ENCODE results near the gene TM2D3. TPM values are rescaled to one million over a fixed set of nuclear protein-coding genes. Genes with fewer than 3 reads are reported as not detected.

The TM2D3 gene
- total RNA-seq, 2 donors from 2014 or later, result 39.8 to 104 TPM

DNA sequence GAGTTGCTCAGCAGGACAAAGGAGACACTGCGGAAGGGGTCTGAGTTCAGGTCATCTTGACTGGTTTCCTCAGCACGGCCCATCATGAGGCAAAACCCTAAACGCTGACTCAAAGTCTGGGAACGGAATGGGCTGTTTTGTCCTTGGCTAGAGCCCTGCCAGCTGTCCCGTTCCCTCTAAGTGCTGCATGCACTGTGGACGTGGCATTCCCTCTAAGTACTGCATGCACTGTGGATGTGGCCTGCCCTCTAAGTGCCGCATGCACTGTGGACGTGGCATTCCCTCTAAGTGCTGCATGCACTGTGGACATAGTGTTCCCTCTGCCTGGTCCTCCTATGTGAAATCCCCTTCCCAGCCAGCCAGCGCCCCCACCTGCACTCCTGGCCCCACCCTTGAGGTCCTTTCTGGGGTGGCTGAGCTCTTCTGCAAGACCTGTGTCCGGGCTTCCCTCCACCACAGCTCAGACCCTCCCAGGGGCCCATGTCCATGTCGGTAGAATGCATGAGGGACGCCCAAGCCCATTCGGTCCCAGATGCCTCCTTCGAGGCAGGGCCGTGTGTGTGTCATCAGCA is 36.7 kb downstream of the TM2D3 start:
- DNase-seq (ENCODE audit: low spot score) (no peak), ATAC-seq (ENCODE audit: insufficient number of reproducible peaks, low FRiP score, low read depth) (no peak)
- Histone ChIP-seq H3K4me1 (ENCODE audit: control insufficient read depth in 1 of 2, low read depth in 2 of 2) (peaks cover 24 to 59% of the 10 kb centered on the region in 2 donors), H3K4me3 (peak overlapping the region; percentile 52), H3K36me3 (no peaks in the 10 kb centered on the region), H3K9me3 (no peaks in the 10 kb centered on the region), H3K27ac (peak overlapping the region in 1 of 2 donors; percentile 34), H3K27me3 (replicated peaks; ENCODE audit: insufficient read depth) (no peaks in the 10 kb centered on the region)
- TF ChIP-seq, protein P1, sequence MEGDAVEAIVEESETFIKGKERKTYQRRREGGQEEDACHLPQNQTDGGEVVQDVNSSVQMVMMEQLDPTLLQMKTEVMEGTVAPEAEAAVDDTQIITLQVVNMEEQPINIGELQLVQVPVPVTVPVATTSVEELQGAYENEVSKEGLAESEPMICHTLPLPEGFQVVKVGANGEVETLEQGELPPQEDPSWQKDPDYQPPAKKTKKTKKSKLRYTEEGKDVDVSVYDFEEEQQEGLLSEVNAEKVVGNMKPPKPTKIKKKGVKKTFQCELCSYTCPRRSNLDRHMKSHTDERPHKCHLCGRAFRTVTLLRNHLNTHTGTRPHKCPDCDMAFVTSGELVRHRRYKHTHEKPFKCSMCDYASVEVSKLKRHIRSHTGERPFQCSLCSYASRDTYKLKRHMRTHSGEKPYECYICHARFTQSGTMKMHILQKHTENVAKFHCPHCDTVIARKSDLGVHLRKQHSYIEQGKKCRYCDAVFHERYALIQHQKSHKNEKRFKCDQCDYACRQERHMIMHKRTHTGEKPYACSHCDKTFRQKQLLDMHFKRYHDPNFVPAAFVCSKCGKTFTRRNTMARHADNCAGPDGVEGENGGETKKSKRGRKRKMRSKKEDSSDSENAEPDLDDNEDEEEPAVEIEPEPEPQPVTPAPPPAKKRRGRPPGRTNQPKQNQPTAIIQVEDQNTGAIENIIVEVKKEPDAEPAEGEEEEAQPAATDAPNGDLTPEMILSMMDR (IDR thresholded peaks at IDR 0.05), result no peak

DNA sequence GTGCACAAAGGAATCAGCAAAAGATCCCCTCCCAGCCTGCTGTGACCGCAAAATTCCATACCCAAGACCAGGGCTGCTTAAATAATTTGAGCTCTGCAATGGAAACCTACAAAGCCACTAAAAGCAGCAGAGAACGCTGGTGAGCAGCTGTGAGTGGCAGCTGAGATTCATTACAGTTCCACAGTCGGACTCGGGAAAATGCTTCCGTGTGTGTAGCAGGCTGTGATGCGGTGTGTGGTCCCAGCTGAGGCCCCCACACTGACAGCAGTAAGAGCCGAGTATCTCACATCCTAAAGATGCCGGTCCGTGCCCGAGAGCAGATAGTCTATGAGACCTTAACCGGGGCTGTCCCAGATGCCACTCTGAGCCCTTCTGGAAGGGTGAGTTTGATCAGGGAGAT is 37.4 kb downstream of the TM2D3 start:
- no peak for ATAC-seq (ENCODE audit: insufficient number of reproducible peaks, low FRiP score, low read depth)
- peak overlapping the region in 1 of 2 donors; percentile 34 for H3K27ac ChIP-seq
- H3K9me3 ChIP-seq, result no peaks in the 10 kb centered on the region
- TF ChIP-seq, protein P1 (IDR thresholded peaks at IDR 0.05), result no peak
- H3K4me3 ChIP-seq, result no peak overlapping the region
- DNase-seq (ENCODE audit: low spot score), result no peak
- peaks cover 24 to 59% of the 10 kb centered on the region in 2 donors for H3K4me1 ChIP-seq (ENCODE audit: control insufficient read depth in 1 of 2, low read depth in 2 of 2)
- H3K27me3 ChIP-seq (replicated peaks; ENCODE audit: insufficient read depth), result no peaks in the 10 kb centered on the region
- H3K36me3 ChIP-seq, result no peaks in the 10 kb centered on the region

DNA sequence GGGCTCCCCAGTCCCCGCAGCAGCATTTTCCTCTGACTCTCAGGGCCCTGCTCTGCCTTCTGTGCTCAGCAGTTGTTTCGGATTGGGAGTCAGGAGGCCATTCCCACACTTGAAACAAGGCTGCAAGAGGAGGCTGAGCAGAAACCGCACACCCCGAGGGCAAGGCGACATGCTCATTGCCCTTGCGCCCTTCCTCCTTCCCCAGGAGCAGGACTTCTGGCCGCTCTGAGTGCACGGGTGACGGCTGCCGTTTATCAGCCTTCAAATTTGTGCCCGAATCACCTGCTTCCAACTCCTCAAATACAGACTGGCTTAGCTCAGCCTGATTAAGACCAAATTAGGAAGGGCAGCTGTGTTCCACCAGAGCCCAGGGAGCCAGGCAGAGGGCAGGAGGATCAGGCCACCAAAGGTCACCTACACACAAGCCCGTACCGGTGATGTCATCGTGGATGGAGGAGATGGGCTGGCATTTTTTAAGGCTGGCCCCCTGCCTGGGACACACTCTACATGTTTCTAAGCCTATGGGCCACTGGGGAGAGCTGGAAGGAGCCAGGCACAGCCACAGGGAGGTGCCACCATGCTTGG is 38.1 kb downstream of the TM2D3 start:
- Histone ChIP-seq H3K27ac (peak overlapping the region; percentile 6 to 55), H3K9me3 (no peaks in the 10 kb centered on the region), H3K27me3 (replicated peaks; ENCODE audit: insufficient read depth) (no peaks in the 10 kb centered on the region), H3K36me3 (no peaks in the 10 kb centered on the region), H3K4me3 (no peak overlapping the region), H3K4me1 (ENCODE audit: control insufficient read depth in 1 of 2, low read depth in 2 of 2) (peaks cover 24 to 59% of the 10 kb centered on the region in 2 donors)
- DNase-seq (ENCODE audit: low spot score) (no peak), ATAC-seq (ENCODE audit: insufficient number of reproducible peaks, low FRiP score, low read depth) (no peak)
- TF ChIP-seq, protein P1 (IDR thresholded peaks at IDR 0.05), result no peak

DNA sequence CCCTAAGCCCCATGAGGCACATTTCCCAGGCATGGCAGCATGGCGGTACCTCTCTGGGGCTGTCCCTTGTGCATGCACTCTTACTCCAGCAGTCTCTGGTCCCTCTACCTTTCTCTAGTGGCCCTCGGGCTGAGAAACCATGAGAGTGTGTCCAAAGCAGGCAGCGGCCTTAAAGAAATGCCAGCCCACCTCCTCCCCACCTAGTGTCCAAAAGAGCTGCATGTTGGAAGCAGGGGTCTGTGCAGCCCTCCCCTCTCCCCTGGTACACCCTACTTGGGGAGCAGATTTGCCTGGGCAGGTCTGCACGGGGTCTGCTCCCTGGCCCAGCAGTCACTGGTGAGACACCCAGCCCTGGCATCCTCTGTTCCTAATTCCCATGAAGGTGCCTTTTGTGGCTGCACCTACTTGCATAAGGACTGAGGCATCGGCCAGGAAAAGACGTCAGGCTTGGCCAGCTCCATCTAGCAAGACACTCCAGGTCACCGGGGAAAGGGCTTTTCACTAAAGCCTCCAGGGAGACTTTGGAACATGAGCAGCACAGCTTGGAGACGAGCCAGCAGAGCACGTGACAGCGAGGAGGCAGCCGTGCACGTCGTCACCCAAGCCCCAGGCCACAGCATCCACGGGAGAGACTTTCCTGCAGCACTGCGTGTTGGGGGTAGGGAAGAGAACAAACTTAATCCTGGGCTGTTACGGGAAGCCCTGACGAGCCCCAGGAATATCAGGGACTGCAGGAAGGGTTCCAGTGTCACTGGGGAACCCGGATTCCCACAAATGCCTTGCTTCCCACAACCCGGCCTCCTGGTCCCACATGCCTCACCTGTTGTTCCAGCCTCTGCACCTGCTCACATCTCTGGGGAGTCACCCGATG is 38.8 kb downstream of the TM2D3 start:
- H3K27ac ChIP-seq, result peak overlapping the region; percentile 6 to 55

More for the DNA sequence above, 38.8 kb downstream of the TM2D3 start:
- Histone ChIP-seq H3K9me3 (no peaks in the 10 kb centered on the region), H3K36me3 (no peaks in the 10 kb centered on the region), H3K27me3 (replicated peaks; ENCODE audit: insufficient read depth) (no peaks in the 10 kb centered on the region), H3K4me1 (ENCODE audit: control insufficient read depth in 1 of 2, low read depth in 2 of 2) (peaks cover 24 to 58% of the 10 kb centered on the region in 2 donors), H3K4me3 (no peak overlapping the region)
- no peak for ATAC-seq (ENCODE audit: insufficient number of reproducible peaks, low FRiP score, low read depth)
- DNase-seq (ENCODE audit: low spot score), result peak; percentile 52
- TF ChIP-seq, protein P1 (IDR thresholded peaks at IDR 0.05), result no peak
